CD4-positive, alpha-beta memory T cell (primary cell): ENCODE results near the gene IKZF2. TPM values are rescaled to one million over a fixed set of nuclear protein-coding genes. Genes with fewer than 3 reads are reported as not detected.

ENCODE experiments used
- CTCF ChIA-PET: fragments of 350-600 bp; sonication (Branson Sonifier 250); formaldehyde crosslinking; loops from one replicate; lab custom pipeline; 2021; ENCODE audit warnings: inconsistent platforms; ENCODE audit not compliant: partially characterized antibody; lab: Charles Lee
- POLR2A ChIA-PET: fragments of 350-600 bp; sonication (Branson Sonifier 250); formaldehyde crosslinking; loops from one replicate; lab custom pipeline; 2021; ENCODE audit not compliant: partially characterized antibody; lab: Charles Lee
- DNase-seq, 5 donors: peaks; one replicate each; pipeline versions ENCODE4 v3.0.0 to v3.0.0-alpha.2; 2020 to 2022; ENCODE audit warnings: mixed read lengths in 1 of 5
- H3K27ac ChIP-seq: one replicate; pipeline ENCODE4 v1.7.0; 2013; ENCODE audit warnings: low read depth, low read length
- H3K27me3 ChIP-seq: 2 replicates; pipeline ENCODE4 v1.7.0; 2013; ENCODE audit warnings: mild to moderate bottlenecking, low read length, moderate library complexity; ENCODE audit not compliant: insufficient read depth
- H3K36me3 ChIP-seq: 2 replicates; pipeline ENCODE4 v1.7.0; 2013; ENCODE audit warnings: mild to moderate bottlenecking, low read length, moderate library complexity; ENCODE audit not compliant: insufficient read depth
- H3K4me1 ChIP-seq: 2 replicates; pipeline ENCODE4 v1.7.0; 2013; ENCODE audit warnings: mild to moderate bottlenecking, low read length, moderate library complexity; ENCODE audit not compliant: insufficient read depth
- H3K4me3 ChIP-seq, 2 donors: one replicate each; pipeline ENCODE4 v1.7.0; 2013; ENCODE audit warnings: low read length in 2 of 2, mild to moderate bottlenecking in 1 of 2
- H3K9me3 ChIP-seq, 2 donors: one replicate each; pipeline ENCODE4 v1.7.0; 2013; ENCODE audit warnings: low read length in 2 of 2, control low read depth in 1 of 2; ENCODE audit not compliant: control insufficient read depth in 1 of 2
- H3K27ac Mint-ChIP-seq, 7 donors: one replicate each; pipeline ENCODE4 v1.8.0; 2020 to 2021; ENCODE audit warnings: mixed read lengths in 7 of 7, mild to moderate bottlenecking in 6 of 7, inconsistent platforms in 3 of 7, moderate library complexity in 3 of 7
- H3K27me3 Mint-ChIP-seq, 2 donors: one replicate each; pipeline ENCODE4 v1.8.0; 2020 to 2021; ENCODE audit warnings: mixed read lengths in 2 of 2
- H3K36me3 Mint-ChIP-seq, 2 donors: one replicate each; pipeline ENCODE4 v1.8.0; 2020 to 2021; ENCODE audit warnings: mixed read lengths in 2 of 2, inconsistent platforms in 1 of 2, mild to moderate bottlenecking in 1 of 2
- H3K4me1 Mint-ChIP-seq, 4 donors: one replicate each; pipeline ENCODE4 v1.8.0; 2020 to 2021; ENCODE audit warnings: mixed read lengths in 4 of 4, mild to moderate bottlenecking in 1 of 4
- H3K4me3 Mint-ChIP-seq, 8 donors: one replicate each; pipeline ENCODE4 v1.8.0; 2020 to 2021; ENCODE audit warnings: mixed read lengths in 8 of 8, mild to moderate bottlenecking in 7 of 8, moderate library complexity in 6 of 8, inconsistent platforms in 3 of 8
- H3K9me3 Mint-ChIP-seq, 8 donors: one replicate each; pipeline ENCODE4 v1.8.0; 2020 to 2021; ENCODE audit warnings: mixed read lengths in 8 of 8, mild to moderate bottlenecking in 5 of 8, inconsistent platforms in 3 of 8, moderate library complexity in 1 of 8
- intact Hi-C: fragments of 100-400 bp; cut with micrococcal nuclease; formaldehyde crosslinking; loops from one replicate; pipeline ENCODE4 v1.15.1; 2023
- polyA plus RNA-seq, 2 donors: library from polyadenylated mRNA; unstranded; fragments of 300-500 nt; fragmentation: Illumina TruSeq; gene quantifications; one replicate each; pipeline ENCODE4 v1.2.3, GENCODE V29; 2021
- total RNA-seq, 2 experiments: library from RNA; stranded (reverse); gene quantifications; one replicate each; pipeline ENCODE4 v1.2.3, GENCODE V29; 2021

Gene IKZF2
- total and polyA plus RNA-seq, 4 experiments from 2014 or later: 0.14 to 15.0 (median 6.9) TPM

DNA sequence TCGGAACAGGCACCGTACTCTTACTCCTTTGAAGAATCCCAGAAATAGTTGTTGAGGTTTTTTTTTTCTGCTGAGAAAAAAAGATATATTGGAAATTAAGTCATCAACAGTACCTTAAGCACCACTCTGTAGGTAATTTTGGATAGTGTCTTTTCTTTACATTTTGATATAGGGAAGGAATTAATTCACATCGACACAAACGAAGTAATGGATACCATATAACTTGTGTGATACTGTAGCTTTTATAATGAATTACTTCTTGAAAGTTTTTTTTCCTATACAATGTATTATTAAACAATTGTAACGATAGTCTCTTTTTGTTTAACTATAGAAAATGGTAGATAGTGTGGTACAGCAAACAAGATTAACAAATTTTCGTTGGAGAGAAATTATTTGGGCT, 1.5 kb upstream of the IKZF2 start:
- Histone ChIP-seq H3K36me3 (no peaks in the 10 kb centered on the region), H3K4me1 (peaks cover 7% of the 10 kb centered on the region), H3K4me3 (no peak overlapping the region), H3K27me3 (no peaks in the 10 kb centered on the region), H3K9me3 (no peaks in the 10 kb centered on the region), H3K27ac (peak overlapping the region; percentile 50)
- ChIA-PET CTCF (interaction anchor here (0.6 to 2.1 kb wide), 9 partner anchors 11 to 466 kb away, joined by 3 to 32 read pairs (median 3); no protein-coding TSS in a partner anchor), POLR2A (interaction anchor here (0.8 to 2.2 kb wide), 3 partner anchors 81 to 376 kb away, joined by 3 to 8 read pairs (median 3); partner anchors contain the start of gene SPAG16)
- H3K9me3 Mint-ChIP-seq: no peaks in the 10 kb centered on the region
- H3K27me3 Mint-ChIP-seq: peaks cover 12 to 28% of the 10 kb centered on the region in 2 donors
- H3K4me3 Mint-ChIP-seq: peak overlapping the region; percentile 36 to 90 (median 81)
- peaks cover 0 to 8% of the 10 kb centered on the region in 2 donors for H3K36me3 Mint-ChIP-seq
- DNase-seq: no peak
- peaks cover 14 to 39% (median 23%) of the 10 kb centered on the region in 4 donors for H3K4me1 Mint-ChIP-seq
- intact Hi-C loops: loop anchor here (1.0 to 5.0 kb wide), 4 partner anchors 80 to 1654 kb away; partner anchors contain the start of gene BARD1
- peak overlapping the region in 1 of 7 donors; percentile 73 for H3K27ac Mint-ChIP-seq

DNA sequence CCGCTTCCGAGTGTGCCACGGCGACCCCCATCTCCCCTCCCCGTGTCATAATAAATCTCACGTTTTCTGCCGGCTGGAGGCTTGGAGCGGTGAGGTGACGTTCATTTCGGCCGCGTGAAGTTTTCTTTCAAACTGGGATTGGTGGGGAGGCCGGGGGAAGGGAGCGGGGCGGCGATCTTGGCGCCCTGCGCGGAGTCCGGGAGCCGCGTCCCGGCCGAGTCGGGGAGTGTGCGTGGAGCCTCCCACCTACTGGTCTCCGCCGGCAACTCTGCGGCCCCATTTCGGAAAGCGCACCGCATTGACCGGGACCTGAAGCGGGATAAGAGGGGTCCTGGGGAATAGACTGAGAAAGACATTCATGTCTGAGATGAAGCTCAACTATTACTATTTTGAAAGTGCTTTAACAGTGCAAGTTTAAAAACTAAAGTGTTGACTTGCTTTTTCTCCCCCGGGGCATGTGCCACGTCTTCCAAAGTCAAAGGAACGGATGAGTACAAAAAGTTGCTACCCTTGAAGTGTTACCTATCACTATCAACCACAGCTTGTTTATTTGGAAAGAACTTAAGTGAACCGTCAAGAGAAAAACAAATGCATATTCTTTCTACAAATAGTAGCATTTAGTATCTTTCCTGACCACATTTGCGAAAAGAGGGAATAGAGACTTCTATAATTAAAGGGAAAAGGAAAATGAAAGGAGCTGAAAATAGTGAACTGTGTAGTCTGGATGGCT, 818 bp upstream of the IKZF2 start:
- Histone ChIP-seq H3K27ac (peak overlapping the region; percentile 50), H3K27me3 (no peaks in the 10 kb centered on the region), H3K36me3 (no peaks in the 10 kb centered on the region), H3K4me1 (peaks cover 7% of the 10 kb centered on the region), H3K4me3 (peak overlapping the region; percentile 34 to 62), H3K9me3 (no peaks in the 10 kb centered on the region)
- POLR2A ChIA-PET: interaction anchor here (0.8 to 2.2 kb wide), 3 partner anchors 81 to 1656 kb away, joined by 3 to 8 read pairs (median 4); partner anchors contain the start of gene SPAG16
- CTCF ChIA-PET: interaction anchor here (0.7 to 2.1 kb wide), 3 partner anchors 21 to 375 kb away, joined by 3 to 5 read pairs (median 3); no protein-coding TSS in a partner anchor
- peak in 3 of 5 donors; percentile 13 to 45 (median 29) for DNase-seq
- Mint-ChIP-seq H3K36me3 (peaks cover 0 to 8% of the 10 kb centered on the region in 2 donors), H3K27ac (peak overlapping the region; percentile 17 to 77 (median 65)), H3K4me3 (peak overlapping the region; percentile 74 to 90 (median 85)), H3K27me3 (peaks cover 12 to 26% of the 10 kb centered on the region in 2 donors), H3K9me3 (no peaks in the 10 kb centered on the region), H3K4me1 (peaks cover 14 to 39% (median 23%) of the 10 kb centered on the region in 4 donors)
- intact Hi-C loops: loop anchor here (2.0 to 5.0 kb wide), 3 partner anchors 81 to 1655 kb away; partner anchors contain the start of gene BARD1

DNA sequence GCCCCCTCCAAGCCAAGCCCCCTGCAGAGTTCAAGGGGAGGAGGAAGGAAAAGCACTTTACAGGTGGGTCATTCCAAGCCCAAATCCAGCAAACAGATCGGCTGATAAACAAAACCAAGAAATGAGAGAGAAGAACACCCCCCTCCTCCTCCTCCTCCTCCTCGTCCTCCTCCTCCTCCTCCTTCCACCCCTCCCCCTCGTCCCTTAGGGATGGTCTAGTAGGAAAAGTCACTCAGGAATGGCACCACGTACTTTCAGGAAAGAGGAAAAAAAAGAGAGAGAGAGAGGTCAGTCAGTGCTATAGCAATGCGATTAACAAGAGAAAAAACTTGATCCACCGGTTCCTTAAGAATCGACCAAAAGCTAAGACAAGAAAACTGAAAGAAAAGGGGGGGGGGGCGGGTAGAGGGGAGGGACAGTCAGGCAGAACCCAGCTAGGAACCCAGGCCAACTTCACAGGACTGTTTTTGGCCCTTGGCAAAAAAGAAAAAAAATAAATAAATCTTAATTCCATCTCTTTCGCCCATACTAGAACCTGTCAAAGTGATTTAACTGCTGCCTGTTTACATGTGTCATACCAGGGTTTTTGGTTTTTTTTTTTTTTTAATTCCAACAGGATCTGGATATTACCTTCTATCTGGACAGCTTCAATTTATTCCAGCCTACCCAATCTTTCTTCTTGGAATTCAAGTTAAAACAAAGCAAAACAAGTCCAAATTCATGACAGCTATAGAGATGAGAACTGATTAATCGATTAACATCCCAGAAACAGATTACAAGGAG, 906 bp downstream of the IKZF2 start:
- H3K27ac ChIP-seq: no peak overlapping the region
- Mint-ChIP-seq H3K27me3 (peaks cover 12 to 22% of the 10 kb centered on the region in 2 donors), H3K9me3 (no peaks in the 10 kb centered on the region), H3K4me3 (peak overlapping the region; percentile 90 to 96 (median 94)), H3K27ac (peak overlapping the region in 6 of 7 donors; percentile 76 to 90 (median 82)), H3K36me3 (peaks cover 0 to 8% of the 10 kb centered on the region in 2 donors), H3K4me1 (peaks cover 14 to 39% (median 23%) of the 10 kb centered on the region in 4 donors)
- DNase-seq: no peak
- POLR2A ChIA-PET: interaction anchor here (1.0 to 2.2 kb wide), 4 partner anchors 47 to 1658 kb away, joined by 3 to 8 read pairs (median 4); partner anchors contain the start of gene SPAG16
- H3K4me1 ChIP-seq: peaks cover 7% of the 10 kb centered on the region
- H3K27me3 ChIP-seq: no peaks in the 10 kb centered on the region
- H3K4me3 ChIP-seq: peak overlapping the region in 1 of 2 donors; percentile 4
- H3K36me3 ChIP-seq: no peaks in the 10 kb centered on the region
- intact Hi-C loops: loop anchor here (5.0 kb wide), 2 partner anchors 193 to 1657 kb away; partner anchors contain the start of gene BARD1
- CTCF ChIA-PET: interaction anchor here (1.0 to 2.1 kb wide), 5 partner anchors 16 to 373 kb away, joined by 3 to 5 read pairs (median 3); no protein-coding TSS in a partner anchor
- no peaks in the 10 kb centered on the region for H3K9me3 ChIP-seq

DNA sequence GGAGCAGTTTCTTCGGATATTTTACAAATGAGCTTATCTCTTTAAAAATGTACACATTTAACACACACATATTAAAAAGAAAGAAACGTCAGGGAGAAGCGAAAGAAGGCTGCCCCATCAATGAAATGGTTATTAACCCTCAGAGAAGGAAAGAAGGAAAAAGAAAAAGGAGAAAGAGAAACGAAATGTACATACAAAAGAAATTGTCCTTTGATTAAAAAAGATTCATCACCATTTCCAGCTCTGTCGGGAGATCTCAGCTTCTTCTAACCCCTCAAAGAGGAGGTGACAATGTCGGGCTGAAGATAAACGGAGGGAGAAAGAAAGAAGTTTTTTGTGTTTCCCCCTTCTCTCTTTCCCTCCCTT, 1.5 kb downstream of the IKZF2 start:
- Mint-ChIP-seq H3K9me3 (no peaks in the 10 kb centered on the region), H3K4me3 (peak overlapping the region; percentile 83 to 96 (median 88)), H3K4me1 (peaks cover 14 to 39% (median 23%) of the 10 kb centered on the region in 4 donors), H3K36me3 (peaks cover 0 to 8% of the 10 kb centered on the region in 2 donors), H3K27ac (peak overlapping the region in 6 of 7 donors; percentile 48 to 90 (median 78)), H3K27me3 (peaks cover 12 to 22% of the 10 kb centered on the region in 2 donors)
- Histone ChIP-seq H3K36me3 (no peaks in the 10 kb centered on the region), H3K4me1 (peaks cover 7% of the 10 kb centered on the region), H3K27me3 (no peaks in the 10 kb centered on the region), H3K9me3 (no peaks in the 10 kb centered on the region), H3K4me3 (peak overlapping the region in 1 of 2 donors; percentile 4), H3K27ac (peak overlapping the region; percentile 18)
- ChIA-PET POLR2A (interaction anchor here (1.7 kb wide), 1 partner anchor 47 kb away, joined by 3 read pairs; no protein-coding TSS in a partner anchor), CTCF (interaction anchor here (1.0 to 1.2 kb wide), 3 partner anchors 16 to 372 kb away, joined by 3 read pairs; no protein-coding TSS in a partner anchor)
- intact Hi-C loops: loop anchor here (5.0 kb wide), 2 partner anchors 193 to 1657 kb away; partner anchors contain the start of gene BARD1
- no peak for DNase-seq

DNA sequence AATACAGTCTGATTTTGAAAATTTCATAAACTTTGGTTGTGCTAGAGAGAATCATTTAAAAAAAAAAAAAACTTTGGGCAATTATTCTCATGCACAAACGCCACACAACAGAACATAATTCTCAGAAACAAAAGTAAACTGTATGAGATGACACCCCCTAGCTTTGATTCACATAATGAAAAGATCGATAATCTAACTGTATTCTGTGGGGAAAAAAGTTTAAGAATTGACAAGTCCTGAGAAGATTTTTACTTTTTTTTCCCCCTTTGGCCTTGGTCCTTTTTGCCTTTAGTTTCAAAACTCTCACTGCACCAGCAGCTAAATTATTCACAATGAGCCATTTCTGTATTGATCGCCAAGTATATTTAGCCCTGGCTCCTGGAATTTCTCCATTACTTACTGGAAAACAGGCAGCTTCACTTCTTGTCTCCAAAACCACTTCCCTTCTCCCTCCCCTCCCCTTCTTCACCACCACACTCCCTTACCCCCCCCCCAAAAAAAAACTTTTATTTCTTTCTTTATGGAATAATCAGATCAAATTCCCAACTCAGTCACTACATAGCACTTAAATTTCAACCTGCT, 2.0 kb downstream of the IKZF2 start:
- peak overlapping the region; percentile 18 for H3K27ac ChIP-seq

More for the DNA sequence above, 2.0 kb downstream of the IKZF2 start:
- Histone ChIP-seq H3K9me3 (no peaks in the 10 kb centered on the region), H3K4me1 (peaks cover 7% of the 10 kb centered on the region), H3K27me3 (no peaks in the 10 kb centered on the region), H3K36me3 (no peaks in the 10 kb centered on the region), H3K4me3 (peak overlapping the region in 1 of 2 donors; percentile 4)
- POLR2A ChIA-PET: interaction anchor here (1.7 kb wide), 1 partner anchor 46 kb away, joined by 3 read pairs; no protein-coding TSS in a partner anchor
- H3K4me3 Mint-ChIP-seq: peak overlapping the region; percentile 83 to 96 (median 88)
- peaks cover 12 to 22% of the 10 kb centered on the region in 2 donors for H3K27me3 Mint-ChIP-seq
- H3K9me3 Mint-ChIP-seq: no peaks in the 10 kb centered on the region
- H3K4me1 Mint-ChIP-seq: peaks cover 14 to 39% (median 23%) of the 10 kb centered on the region in 4 donors
- DNase-seq: no peak
- H3K27ac Mint-ChIP-seq: peak overlapping the region in 6 of 7 donors; percentile 8 to 90 (median 78)
- intact Hi-C loops: no loop called here
- CTCF ChIA-PET: interaction anchor here (0.7 to 1.3 kb wide), 5 partner anchors 15 to 372 kb away, joined by 3 read pairs; no protein-coding TSS in a partner anchor
- peaks cover 0 to 8% of the 10 kb centered on the region in 2 donors for H3K36me3 Mint-ChIP-seq
